Measurements from ENCODE around the gene JPH3.

GRCh38 chr16:87644596-87644995 is 42.3 kb downstream of the JPH3 start:
- TF ChIP-seq POLR2A (IDR thresholded peaks at IDR 0.05), result no peak
- TF ChIP-seq CTCF (IDR thresholded peaks at IDR 0.05 in 4 of 5, conservative IDR thresholded peaks at IDR 0.05 in 1 of 5), result no peak
